HG02981 (cell line): ENCODE data around the gene DDX1.

Source experiments
- ATAC-seq: cut with Tn5 transposase; IDR thresholded peaks from one replicate; pipeline ENCODE4 v1.9.1; 2021; ENCODE audit warnings: mild to moderate bottlenecking, moderate library complexity; ENCODE audit not compliant: unreplicated experiment

The DDX1 gene

GRCh38 chr2:15658911-15659310, 67.2 kb downstream of the DDX1 start:
- ATAC-seq: no peak

GRCh38 chr2:15660491-15661294, 69.0 kb downstream of the DDX1 start:
- no peak for ATAC-seq

GRCh38 chr2:15661295-15661569, 69.6 kb downstream of the DDX1 start:
- no peak for ATAC-seq

- no peak for ATAC-seq
Observed at GRCh38 chr2:15662026-15662425, 70.4 kb downstream of the DDX1 start.

- no peak for ATAC-seq
Observed at GRCh38 chr2:15662579-15662978, 70.9 kb downstream of the DDX1 start.

- ATAC-seq: no peak
Observed at GRCh38 chr2:15663802-15664201, 72.1 kb downstream of the DDX1 start.

- ATAC-seq: no peak
Observed at GRCh38 chr2:15664273-15665066, 72.8 kb downstream of the DDX1 start.

- ATAC-seq: no peak
Observed at GRCh38 chr2:15665067-15665942, 73.6 kb downstream of the DDX1 start.

- no peak for ATAC-seq
Observed at GRCh38 chr2:15665943-15666460, 74.3 kb downstream of the DDX1 start.

- ATAC-seq: no peak
Observed at GRCh38 chr2:15666861-15667808, 75.5 kb downstream of the DDX1 start.

GRCh38 chr2:15667809-15668556, 76.3 kb downstream of the DDX1 start:
- ATAC-seq: no peak

GRCh38 chr2:15668611-15669305, 77.1 kb downstream of the DDX1 start:
- ATAC-seq: no peak

GRCh38 chr2:15669375-15669910, 77.8 kb downstream of the DDX1 start:
- ATAC-seq: no peak

GRCh38 chr2:15670469-15670868, 78.8 kb downstream of the DDX1 start:
- no peak for ATAC-seq

- no peak for ATAC-seq
Observed at GRCh38 chr2:15670981-15671380, 79.3 kb downstream of the DDX1 start.

- ATAC-seq: no peak
Observed at GRCh38 chr2:15671409-15671808, 79.7 kb downstream of the DDX1 start.

GRCh38 chr2:15671842-15672815, 80.5 kb downstream of the DDX1 start:
- no peak for ATAC-seq
